GM18909 (cell line): ENCODE results near the gene POTEB.
"Not testable (repeated sequence)": the region's sequence is repeated elsewhere in the genome, so short reads cannot be mapped to it uniquely, and the experiment has no call there.

Source experiments
- ATAC-seq: cut with Tn5 transposase; IDR thresholded peaks from one replicate; pipeline ENCODE4 v1.9.1; 2021; ENCODE audit warnings: mild to moderate bottlenecking; ENCODE audit not compliant: unreplicated experiment, poor library complexity

POTEB gene

GRCh38 chr15:21877635-21878034 lies at the start of gene POTEB:
Gene POTEB (minus strand): TSS chr15:21877735. CDS start chr15:21877246, 489 bp downstream.
- ATAC-seq, result not testable (repeated sequence)

GRCh38 chr15:21890955-21891354 lies 13.4 kb upstream of the POTEB start:
- ATAC-seq, result not testable (repeated sequence)

GRCh38 chr15:21889542-21889941 lies 12.0 kb upstream of the POTEB start:
- ATAC-seq, result not testable (repeated sequence)

GRCh38 chr15:21838831-21839230 lies 38.7 kb downstream of the POTEB start:
- not testable (repeated sequence) for ATAC-seq
